IPS DF 19.7 (cell line): ENCODE measurements around the gene FBF1.
"Not testable (repeated sequence)": the region's sequence is repeated elsewhere in the genome, so short reads cannot be mapped to it uniquely, and the experiment has no call there.

ENCODE experiments used
- DNase-seq: peaks from one replicate; pipeline ENCODE4 v3.0.0-alpha.2; 2013; ENCODE audit warnings: low read depth, low spot score

FBF1 gene

GRCh38 chr17:75876190-75876937 lies 64.5 kb downstream of the FBF1 start:
- DNase-seq, result no peak

- no peak for DNase-seq
Measured at GRCh38 chr17:75875940-75876189, 65.0 kb downstream of the FBF1 start.

- no peak for DNase-seq
Measured at GRCh38 chr17:75875182-75875939, 65.5 kb downstream of the FBF1 start.

GRCh38 chr17:75874323-75875181 lies 66.3 kb downstream of the FBF1 start:
- DNase-seq, result no peak

- no peak for DNase-seq
Measured at GRCh38 chr17:75873587-75874322, 67.1 kb downstream of the FBF1 start.

- DNase-seq, result no peak
Measured at GRCh38 chr17:75872434-75873351, 68.1 kb downstream of the FBF1 start.

GRCh38 chr17:75870228-75870627 lies 70.6 kb downstream of the FBF1 start:
- not testable (repeated sequence) for DNase-seq

- DNase-seq, result no peak
Measured at GRCh38 chr17:75869282-75870141, 71.3 kb downstream of the FBF1 start.

GRCh38 chr17:75868730-75869281 lies 72.0 kb downstream of the FBF1 start:
- not testable (repeated sequence) for DNase-seq

GRCh38 chr17:75865404-75866188 lies 75.2 kb downstream of the FBF1 start:
- not testable (repeated sequence) for DNase-seq

GRCh38 chr17:75864887-75865286 lies 76.0 kb downstream of the FBF1 start:
- not testable (repeated sequence) for DNase-seq

- no peak for DNase-seq
Measured at GRCh38 chr17:75864448-75864871, 76.4 kb downstream of the FBF1 start.

- no peak for DNase-seq
Measured at GRCh38 chr17:75861927-75862317, 78.9 kb downstream of the FBF1 start.
